HL-60 (cell line): ENCODE measurements around the gene FAM53B.

Source experiments
- DNase-seq, 2 experiments: peaks; one replicate each; pipeline ENCODE4 v3.0.0-alpha.2; 2010 to 2020; ENCODE audit warnings: low read depth in 1 of 2, low spot score in 1 of 2
- H3K27ac ChIP-seq: fragments of 250-450 bp; sonication (Bioruptor Pico); replicated peaks from 2 replicates; pipeline ENCODE4 v1.5.1; 2020; ENCODE audit warnings: mild to moderate bottlenecking, moderate library complexity
- H3K27me3 ChIP-seq: fragments of 250-450 bp; sonication (Bioruptor Pico); 2 replicates; pipeline ENCODE4 v1.5.1; 2021; ENCODE audit warnings: mild to moderate bottlenecking, moderate library complexity; ENCODE audit not compliant: insufficient read depth, poor library complexity, severe bottlenecking
- H3K4me3 ChIP-seq: replicated peaks from 2 replicates; pipeline ENCODE4 v1.5.1; 2011; ENCODE audit warnings: mild to moderate bottlenecking, control low read depth, low read length; ENCODE audit not compliant: insufficient read depth
- CTCF ChIP-seq: IDR thresholded peaks from one replicate; pipeline ENCODE4 v1.5.1; 2011; ENCODE audit warnings: low read length, control low read depth, inconsistent platforms; ENCODE audit not compliant: insufficient read depth
- GABPA ChIP-seq: IDR thresholded peaks from 2 replicates; pipeline ENCODE4 v1.6.1; 2012; ENCODE audit warnings: low read depth
- POLR2AphosphoS5 ChIP-seq: IDR thresholded peaks from 2 replicates; pipeline ENCODE4 v1.6.1; 2012; ENCODE audit warnings: low read depth
- REST ChIP-seq: IDR thresholded peaks from 2 replicates; pipeline ENCODE4 v1.6.1; 2012; ENCODE audit warnings: low read depth; ENCODE audit not compliant: insufficient replicate concordance
- SPI1 ChIP-seq: IDR thresholded peaks from 2 replicates; pipeline ENCODE4 v1.6.1; 2012; ENCODE audit warnings: low read depth, mild to moderate bottlenecking, borderline replicate concordance

FAM53B gene

GRCh38 chr10:124596962-124597845 is 147.0 kb downstream of the FAM53B start:
- TF ChIP-seq POLR2AphosphoS5 (no peak), GABPA (no peak), SPI1 (no peak), REST (no peak), CTCF (no peak)
- no peak overlapping the region for H3K4me3 ChIP-seq
- DNase-seq, result no peak
- H3K27me3 ChIP-seq, result no peaks in the 10 kb centered on the region
- H3K27ac ChIP-seq, result no peak overlapping the region

- Histone ChIP-seq H3K4me3 (no peak overlapping the region), H3K27ac (no peak overlapping the region), H3K27me3 (no peaks in the 10 kb centered on the region)
- DNase-seq, result no peak
- TF ChIP-seq SPI1, result no peak
- no peak for TF ChIP-seq REST
- no peak for TF ChIP-seq POLR2AphosphoS5
- no peak for TF ChIP-seq CTCF
- TF ChIP-seq GABPA, result no peak
Measured at GRCh38 chr10:124596116-124596785, 147.9 kb downstream of the FAM53B start.

DNA sequence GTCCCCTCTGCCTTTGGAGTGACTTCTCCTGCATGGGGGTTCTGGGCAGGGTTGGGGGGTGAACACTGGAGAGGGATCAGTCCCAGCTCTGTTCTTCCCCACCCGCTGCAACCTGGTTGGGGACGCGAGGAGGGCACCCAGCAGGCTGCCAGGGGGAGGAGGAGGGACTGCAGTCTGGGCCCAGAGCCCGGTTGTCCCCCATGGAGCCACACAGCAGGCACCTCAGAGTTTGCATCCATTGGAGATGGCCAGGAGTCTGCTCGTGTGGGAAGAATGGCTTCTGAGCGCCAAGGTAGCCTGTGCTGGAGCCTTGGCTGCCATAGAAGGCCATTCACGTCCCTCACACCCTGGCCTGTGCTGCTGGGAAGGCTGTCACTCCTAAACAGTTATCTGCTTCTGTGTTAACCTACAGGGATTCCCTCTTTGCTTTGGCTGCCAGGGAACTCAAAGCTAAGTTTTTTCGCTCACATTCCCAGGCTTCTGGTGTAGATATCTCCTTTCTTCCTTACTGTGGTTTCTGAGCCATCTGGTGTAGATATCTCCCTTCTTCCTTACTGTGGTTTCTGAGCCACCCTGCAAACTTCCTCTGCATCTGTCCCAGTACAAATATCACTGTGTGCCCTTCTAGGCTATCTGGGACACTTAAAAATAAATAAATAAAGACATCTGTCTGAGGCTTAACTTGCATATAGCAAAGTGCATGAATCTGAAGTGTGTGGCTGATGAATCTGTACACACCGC is 148.9 kb downstream of the FAM53B start:
- 0 out of 2 replicates have a peak overlapping the region, but pooled peaks have one; percentile 9 for H3K27ac ChIP-seq

More for the DNA sequence above, 148.9 kb downstream of the FAM53B start:
- TF ChIP-seq REST (no peak), CTCF (no peak), SPI1 (peak; percentile 49; the same call in 1 of the 2 replicates), GABPA (no peak), POLR2AphosphoS5 (0 out of 2 replicates have a peak, but pooled peaks have one; percentile 28)
- Histone ChIP-seq H3K4me3 (no peak overlapping the region), H3K27me3 (no peaks in the 10 kb centered on the region)
- peak in 1 of 2 experiments; percentile 42 for DNase-seq
